ENCODE results near the gene NTF3.

GRCh38 chr12:5433845-5434646, 2.1 kb downstream of the NTF3 start:
- TF ChIP-seq CTCF (IDR thresholded peaks at IDR 0.05): no peak
- no peak for TF ChIP-seq MAX (IDR thresholded peaks at IDR 0.05; ENCODE audit: low read depth)
- no peak for TF ChIP-seq FOXJ3 (CRISPR knock-in tag; IDR thresholded peaks at IDR 0.05)
